CD14-positive monocyte (primary cell): ENCODE measurements around the gene TMTC1. TPM values are rescaled to one million over a fixed set of nuclear protein-coding genes. Genes with fewer than 3 reads are reported as not detected.

Source experiments
- DNase-seq, 3 donors: peaks; one replicate each; pipeline ENCODE4 v3.0.0-alpha.2; 2011 to 2022
- H2AFZ ChIP-seq: 2 replicates; pipeline ENCODE4 v1.6.0; 2012; ENCODE audit warnings: mild to moderate bottlenecking, low read depth, low read length, inconsistent platforms; ENCODE audit not compliant: insufficient read depth, poor library complexity, severe bottlenecking
- H3K27ac ChIP-seq, 2 donors: 1 replicate in 1 of 2; 2 replicates in 1 of 2; pipeline ENCODE4 v1.5.1; 2012 to 2013; ENCODE audit warnings: low read length in 2 of 2, control low read depth in 1 of 2, inconsistent platforms in 1 of 2, low read depth in 1 of 2, mild to moderate bottlenecking in 1 of 2
- H3K27me3 ChIP-seq, 2 donors: one replicate each; pipeline versions ENCODE4 v1.6.0 to v1.6.1; 2011 to 2013; ENCODE audit warnings: low read length in 2 of 2; ENCODE audit not compliant: control insufficient read depth in 2 of 2, insufficient read depth in 2 of 2
- H3K36me3 ChIP-seq, 2 donors: replicated peaks in 1 of 2; 1 replicate in 1 of 2; 2 replicates in 1 of 2; pipeline versions ENCODE4 v1.5.1 to v1.6.1; 2012 to 2013; ENCODE audit warnings: low read length in 2 of 2, control low read depth in 1 of 2, inconsistent platforms in 1 of 2, mild to moderate bottlenecking in 1 of 2; ENCODE audit not compliant: insufficient read depth in 2 of 2, control insufficient read depth in 1 of 2
- H3K4me1 ChIP-seq, 2 donors: 1 replicate in 1 of 2; 2 replicates in 1 of 2; pipeline versions ENCODE4 v1.5.1 to v1.6.1; 2012 to 2013; ENCODE audit warnings: low read length in 2 of 2, control low read depth in 1 of 2, inconsistent platforms in 1 of 2, mild to moderate bottlenecking in 1 of 2, moderate library complexity in 1 of 2; ENCODE audit not compliant: insufficient read depth in 2 of 2, control insufficient read depth in 1 of 2
- H3K4me2 ChIP-seq: replicated peaks from 2 replicates; pipeline ENCODE3; 2012; ENCODE audit warnings: low read length, moderate library complexity, mild to moderate bottlenecking; ENCODE audit not compliant: poor library complexity, severe bottlenecking; ENCODE audit errors: extremely low read depth
- H3K4me3 ChIP-seq, 3 experiments: fragments of 200-600 bp in 1 of 3; sonication (generic) in 1 of 3; replicated peaks in 1 of 3; 1 replicate in 2 of 3; 2 replicates in 1 of 3; pipeline ENCODE4 v1.5.1; 2011 to 2013; ENCODE audit warnings: low read length in 3 of 3, mild to moderate bottlenecking in 3 of 3, control low read depth in 2 of 3, low read depth in 2 of 3, inconsistent platforms in 1 of 3, moderate library complexity in 1 of 3
- H3K79me2 ChIP-seq: 2 replicates; pipeline ENCODE4 v1.6.0; 2012; ENCODE audit warnings: mild to moderate bottlenecking, control low read depth, inconsistent platforms, low read length, moderate library complexity; ENCODE audit not compliant: insufficient read depth
- H3K9ac ChIP-seq: 2 replicates; pipeline ENCODE4 v1.6.0; 2017; ENCODE audit warnings: low read length, mild to moderate bottlenecking; ENCODE audit not compliant: insufficient read depth, poor library complexity, severe bottlenecking
- H3K9me3 ChIP-seq, 2 donors: replicated peaks in 1 of 2; 1 replicate in 1 of 2; 2 replicates in 1 of 2; pipeline versions ENCODE4 v1.5.1 to v1.6.1; 2012 to 2013; ENCODE audit warnings: low read length in 2 of 2, control low read depth in 1 of 2; ENCODE audit not compliant: control insufficient read depth in 1 of 2, insufficient read depth in 1 of 2
- H4K20me1 ChIP-seq: 2 replicates; pipeline ENCODE4 v1.6.0; 2012; ENCODE audit warnings: mild to moderate bottlenecking, low read length, control low read depth, moderate library complexity; ENCODE audit not compliant: insufficient read depth
- H3K27ac Mint-ChIP-seq, 7 donors: one replicate each; pipeline ENCODE4 v1.8.0; 2020; ENCODE audit warnings: mild to moderate bottlenecking in 7 of 7, mixed read lengths in 7 of 7, moderate library complexity in 6 of 7, inconsistent platforms in 2 of 7
- H3K27me3 Mint-ChIP-seq, 3 donors: one replicate each; pipeline ENCODE4 v1.8.0; 2021 to 2022; ENCODE audit warnings: low read depth in 3 of 3, mild to moderate bottlenecking in 3 of 3, mixed read lengths in 3 of 3, moderate library complexity in 3 of 3, inconsistent platforms in 1 of 3
- H3K36me3 Mint-ChIP-seq, 2 donors: one replicate each; pipeline ENCODE4 v1.8.0; 2020; ENCODE audit warnings: mixed read lengths in 2 of 2, inconsistent platforms in 1 of 2, mild to moderate bottlenecking in 1 of 2
- H3K4me1 Mint-ChIP-seq: one replicate; pipeline ENCODE4 v1.8.0; 2020; ENCODE audit warnings: mild to moderate bottlenecking, mixed read lengths
- H3K4me3 Mint-ChIP-seq, 2 donors: one replicate each; pipeline ENCODE4 v1.8.0; 2020; ENCODE audit warnings: mild to moderate bottlenecking in 2 of 2, mixed read lengths in 2 of 2, moderate library complexity in 1 of 2
- H3K9me3 Mint-ChIP-seq, 7 donors: one replicate each; pipeline ENCODE4 v1.8.0; 2020 to 2022; ENCODE audit warnings: mixed read lengths in 7 of 7, mild to moderate bottlenecking in 6 of 7, moderate library complexity in 6 of 7, inconsistent platforms in 2 of 7
- CTCF ChIP-seq: fragments of 200-600 bp; IDR thresholded peaks from one replicate; pipeline ENCODE4 v1.8.0; 2022; ENCODE audit warnings: antibody characterized with exemption, mild to moderate bottlenecking
- WGBS: methylation state at CpG from one replicate; pipeline ENCODE4 v1.1.5; 2013; ENCODE audit warnings: missing lambda C conversion rate; ENCODE audit not compliant: insufficient coverage; 5-methylcytosine and 5-hydroxymethylcytosine counted together
- intact Hi-C, 2 donors: fragments of 100-400 bp; cut with micrococcal nuclease; formaldehyde crosslinking; loops; one replicate each; pipeline versions ENCODE4 v1.15.0 to v1.15.1; 2023
- polyA plus RNA-seq, 3 donors: library from polyadenylated mRNA; depleted of rRNA in 1 of 3; unstranded in 2 of 3; stranded (reverse) in 1 of 3; fragments of 300-500 nt in 2 of 3; fragments of >200 nt in 1 of 3; fragmentation: Illumina TruSeq in 2 of 3; gene quantifications; 1 replicate in 2 of 3; 2 replicates in 1 of 3; pipeline ENCODE4 v1.2.3, GENCODE V29; 2012 to 2021

TMTC1 gene
- polyA plus RNA-seq, 3 donors: 0.57 to 5.6 (median 2.1) TPM

- no peak overlapping the region for H3K4me3 ChIP-seq
- no peaks in the 10 kb centered on the region for H3K4me1 ChIP-seq
- no peak overlapping the region for H2AFZ ChIP-seq
- peaks cover 0 to 1% (median 0%) of the 10 kb centered on the region in 3 donors for H3K27me3 Mint-ChIP-seq
- H3K27ac Mint-ChIP-seq: no peak overlapping the region
- no peaks in the 10 kb centered on the region for H3K79me2 ChIP-seq
- H3K9me3 ChIP-seq: peaks cover 0 to 2% of the 10 kb centered on the region in 2 donors
- no peak overlapping the region for H3K27ac ChIP-seq
- peaks cover 0 to 4% of the 10 kb centered on the region in 2 donors for H3K36me3 Mint-ChIP-seq
- H3K9me3 Mint-ChIP-seq: peaks cover 0 to 9% (median 2%) of the 10 kb centered on the region in 7 donors
- no CpG with 5 or more reads among the region's 2 CpGs for WGBS
- H3K36me3 ChIP-seq: no peaks in the 10 kb centered on the region
- no peak overlapping the region for H3K9ac ChIP-seq
- no peak overlapping the region for H3K4me2 ChIP-seq
- DNase-seq: no peak
- no peak overlapping the region for H3K4me3 Mint-ChIP-seq
- intact Hi-C loops: no loop called here
- H4K20me1 ChIP-seq: no peaks in the 10 kb centered on the region
- no peaks in the 10 kb centered on the region for H3K27me3 ChIP-seq
- no peak for TF ChIP-seq CTCF
- H3K4me1 Mint-ChIP-seq: no peaks in the 10 kb centered on the region
Observed at GRCh38 chr12:29589851-29590250, 193.9 kb downstream of the TMTC1 start.

GRCh38 chr12:29589286-29589820 lies 194.4 kb downstream of the TMTC1 start:
- Histone ChIP-seq H3K4me2 (no peak overlapping the region), H3K36me3 (no peaks in the 10 kb centered on the region), H3K9me3 (peaks cover 0 to 2% of the 10 kb centered on the region in 2 donors), H3K27me3 (no peaks in the 10 kb centered on the region), H3K9ac (no peak overlapping the region), H4K20me1 (no peaks in the 10 kb centered on the region), H2AFZ (no peak overlapping the region), H3K4me1 (no peaks in the 10 kb centered on the region), H3K27ac (no peak overlapping the region), H3K79me2 (no peaks in the 10 kb centered on the region), H3K4me3 (no peak overlapping the region)
- no peak overlapping the region for H3K4me3 Mint-ChIP-seq
- peaks cover 0 to 1% (median 0%) of the 10 kb centered on the region in 3 donors for H3K27me3 Mint-ChIP-seq
- no CpG with 5 or more reads among the region's 2 CpGs for WGBS
- DNase-seq: no peak
- TF ChIP-seq CTCF: no peak
- peaks cover 0 to 4% of the 10 kb centered on the region in 2 donors for H3K36me3 Mint-ChIP-seq
- H3K4me1 Mint-ChIP-seq: no peaks in the 10 kb centered on the region
- peak overlapping the region in 1 of 7 donors; percentile 77 for H3K27ac Mint-ChIP-seq
- peaks cover 0 to 9% (median 2%) of the 10 kb centered on the region in 7 donors for H3K9me3 Mint-ChIP-seq
- intact Hi-C loops: no loop called here
